Measurements from ENCODE around the gene LAPTM4A. TPM values are rescaled to one million over a fixed set of nuclear protein-coding genes. Genes with fewer than 3 reads are reported as not detected.
A peak's percentile ranks its signal among the peaks of the same experiment; 100 is the strongest.

Gene LAPTM4A
- total and polyA plus RNA-seq, 10 of the 15 experiments (the other 5 are each of a cell fraction or from before 2014, with no cell fraction given): 17.8 to 107 (median 45.8) TPM

DNA sequence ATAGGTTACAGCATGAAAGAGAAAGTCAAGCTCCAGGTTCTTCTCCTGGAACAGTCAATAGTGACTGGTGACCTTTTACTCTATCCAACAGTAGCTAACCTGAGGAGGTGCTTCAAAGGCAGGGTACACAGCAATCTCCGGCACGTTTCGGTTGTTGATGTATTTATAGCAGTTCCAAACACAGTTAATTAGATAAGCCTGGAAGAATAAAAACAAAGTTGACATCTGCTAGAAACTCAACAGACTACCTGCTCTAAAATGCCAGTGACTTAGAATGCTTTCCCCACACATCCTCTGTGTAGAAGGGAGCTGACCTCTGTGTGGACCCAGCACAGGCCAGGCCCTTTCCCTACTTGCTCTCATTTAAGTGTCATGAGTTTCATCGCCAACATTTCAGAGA, 17.2 kb downstream of the LAPTM4A start:
- WGBS (ENCODE audit: insufficient coverage, insufficient replicate concordance, low lambda C conversion rate, missing lambda C conversion rate): 96% methylated on average over 4 of the region's 4 CpGs
- no peak for FAIRE-seq
- CTCF ChIA-PET: interaction anchor here (1.5 kb wide), 1 partner anchor 9 kb away, joined by 5 read pairs; no protein-coding TSS in a partner anchor

More for the DNA sequence above, 17.2 kb downstream of the LAPTM4A start:
- Histone ChIP-seq H2AFZ (ENCODE audit: control insufficient read depth, low read depth, low read length) (no peak overlapping the region), H3K27ac (ENCODE audit: control insufficient read depth, insufficient read depth) (no peak overlapping the region), H3K36me3 (ENCODE audit: control insufficient read depth in 2 of 2, insufficient read depth in 2 of 2, low read length in 1 of 2) (peaks cover 15 to 28% of the 10 kb centered on the region in 2 experiments), H3K9me3 (replicated peaks; ENCODE audit: control insufficient read depth, insufficient read depth, low read length) (no peaks in the 10 kb centered on the region; the same call in 2 of the 3 replicates), H3K27me3 (replicated peaks in 1 of 2; ENCODE audit: control insufficient read depth in 2 of 2, insufficient read depth in 2 of 2, low read length in 1 of 2) (no peaks in the 10 kb centered on the region), H3K79me2 (ENCODE audit: control insufficient read depth, insufficient read depth, low read length) (no peaks in the 10 kb centered on the region; the same call in 1 of the 2 replicates), H3K4me2 (ENCODE audit: control insufficient read depth, insufficient read depth) (no peak overlapping the region), H3K4me1 (ENCODE audit: control insufficient read depth, insufficient read depth, low read length) (peaks cover 3% of the 10 kb centered on the region; the same call in 1 of the 2 replicates), H3K4me3 (no peak overlapping the region), H4K20me1 (ENCODE audit: control insufficient read depth, insufficient read depth) (no peaks in the 10 kb centered on the region), H3K9ac (ENCODE audit: control insufficient read depth, insufficient read depth, low read length) (no peak overlapping the region)
- ChIA-PET SMC1A (ENCODE audit: uncharacterized antibody, unreplicated experiment) (interaction anchor here (1.2 to 2.0 kb wide), 3 partner anchors 10 to 17 kb away, joined by 5 to 9 read pairs (median 7); partner anchors contain the start of gene LAPTM4A), RAD21 (ENCODE audit: unreplicated experiment) (interaction anchor here (3.0 kb wide), 1 partner anchor 15 kb away, joined by 12 read pairs; no protein-coding TSS in a partner anchor), POLR2A (interaction anchor here (1.4 kb wide), 2 partner anchors 10 to 17 kb away, joined by 3 to 4 read pairs; partner anchors contain the start of gene LAPTM4A)
- in situ Hi-C loops (cut with MboI): no loop called here
- no peak for TF ChIP-seq BCL11A (IDR thresholded peaks at IDR 0.05; ENCODE audit: low read depth, low read length)
- TF ChIP-seq ZZZ3 (IDR thresholded peaks at IDR 0.05; ENCODE audit: control insufficient read depth, insufficient read length, low read depth): no peak
- TF ChIP-seq, protein P1, sequence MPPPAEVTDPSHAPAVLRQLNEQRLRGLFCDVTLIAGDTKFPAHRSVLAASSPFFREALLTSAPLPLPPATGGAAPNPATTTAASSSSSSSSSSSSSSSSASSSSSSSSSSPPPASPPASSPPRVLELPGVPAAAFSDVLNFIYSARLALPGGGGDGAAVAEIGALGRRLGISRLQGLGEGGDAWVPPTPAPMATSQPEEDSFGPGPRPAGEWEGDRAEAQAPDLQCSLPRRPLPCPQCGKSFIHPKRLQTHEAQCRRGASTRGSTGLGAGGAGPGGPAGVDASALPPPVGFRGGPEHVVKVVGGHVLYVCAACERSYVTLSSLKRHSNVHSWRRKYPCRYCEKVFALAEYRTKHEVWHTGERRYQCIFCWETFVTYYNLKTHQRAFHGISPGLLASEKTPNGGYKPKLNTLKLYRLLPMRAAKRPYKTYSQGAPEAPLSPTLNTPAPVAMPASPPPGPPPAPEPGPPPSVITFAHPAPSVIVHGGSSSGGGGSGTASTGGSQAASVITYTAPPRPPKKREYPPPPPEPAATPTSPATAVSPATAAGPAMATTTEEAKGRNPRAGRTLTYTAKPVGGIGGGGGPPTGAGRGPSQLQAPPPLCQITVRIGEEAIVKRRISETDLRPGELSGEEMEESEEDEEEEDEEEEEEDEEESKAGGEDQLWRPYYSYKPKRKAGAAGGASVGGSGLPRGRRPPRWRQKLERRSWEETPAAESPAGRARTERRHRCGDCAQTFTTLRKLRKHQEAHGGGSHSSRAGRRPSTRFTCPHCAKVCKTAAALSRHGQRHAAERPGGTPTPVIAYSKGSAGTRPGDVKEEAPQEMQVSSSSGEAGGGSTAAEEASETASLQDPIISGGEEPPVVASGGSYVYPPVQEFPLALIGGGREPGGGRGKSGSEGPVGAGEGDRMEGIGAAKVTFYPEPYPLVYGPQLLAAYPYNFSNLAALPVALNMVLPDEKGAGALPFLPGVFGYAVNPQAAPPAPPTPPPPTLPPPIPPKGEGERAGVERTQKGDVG (CRISPR knock-in tag; IDR thresholded peaks at IDR 0.05): no peak
- no peak for TF ChIP-seq CBX5 (IDR thresholded peaks at IDR 0.05; ENCODE audit: low read depth)
- TF ChIP-seq, protein P2, sequence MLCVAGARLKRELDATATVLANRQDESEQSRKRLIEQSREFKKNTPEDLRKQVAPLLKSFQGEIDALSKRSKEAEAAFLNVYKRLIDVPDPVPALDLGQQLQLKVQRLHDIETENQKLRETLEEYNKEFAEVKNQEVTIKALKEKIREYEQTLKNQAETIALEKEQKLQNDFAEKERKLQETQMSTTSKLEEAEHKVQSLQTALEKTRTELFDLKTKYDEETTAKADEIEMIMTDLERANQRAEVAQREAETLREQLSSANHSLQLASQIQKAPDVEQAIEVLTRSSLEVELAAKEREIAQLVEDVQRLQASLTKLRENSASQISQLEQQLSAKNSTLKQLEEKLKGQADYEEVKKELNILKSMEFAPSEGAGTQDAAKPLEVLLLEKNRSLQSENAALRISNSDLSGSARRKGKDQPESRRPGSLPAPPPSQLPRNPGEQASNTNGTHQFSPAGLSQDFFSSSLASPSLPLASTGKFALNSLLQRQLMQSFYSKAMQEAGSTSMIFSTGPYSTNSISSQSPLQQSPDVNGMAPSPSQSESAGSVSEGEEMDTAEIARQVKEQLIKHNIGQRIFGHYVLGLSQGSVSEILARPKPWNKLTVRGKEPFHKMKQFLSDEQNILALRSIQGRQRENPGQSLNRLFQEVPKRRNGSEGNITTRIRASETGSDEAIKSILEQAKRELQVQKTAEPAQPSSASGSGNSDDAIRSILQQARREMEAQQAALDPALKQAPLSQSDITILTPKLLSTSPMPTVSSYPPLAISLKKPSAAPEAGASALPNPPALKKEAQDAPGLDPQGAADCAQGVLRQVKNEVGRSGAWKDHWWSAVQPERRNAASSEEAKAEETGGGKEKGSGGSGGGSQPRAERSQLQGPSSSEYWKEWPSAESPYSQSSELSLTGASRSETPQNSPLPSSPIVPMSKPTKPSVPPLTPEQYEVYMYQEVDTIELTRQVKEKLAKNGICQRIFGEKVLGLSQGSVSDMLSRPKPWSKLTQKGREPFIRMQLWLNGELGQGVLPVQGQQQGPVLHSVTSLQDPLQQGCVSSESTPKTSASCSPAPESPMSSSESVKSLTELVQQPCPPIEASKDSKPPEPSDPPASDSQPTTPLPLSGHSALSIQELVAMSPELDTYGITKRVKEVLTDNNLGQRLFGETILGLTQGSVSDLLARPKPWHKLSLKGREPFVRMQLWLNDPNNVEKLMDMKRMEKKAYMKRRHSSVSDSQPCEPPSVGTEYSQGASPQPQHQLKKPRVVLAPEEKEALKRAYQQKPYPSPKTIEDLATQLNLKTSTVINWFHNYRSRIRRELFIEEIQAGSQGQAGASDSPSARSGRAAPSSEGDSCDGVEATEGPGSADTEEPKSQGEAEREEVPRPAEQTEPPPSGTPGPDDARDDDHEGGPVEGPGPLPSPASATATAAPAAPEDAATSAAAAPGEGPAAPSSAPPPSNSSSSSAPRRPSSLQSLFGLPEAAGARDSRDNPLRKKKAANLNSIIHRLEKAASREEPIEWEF (IDR thresholded peaks at IDR 0.05; ENCODE audit: insufficient replicate concordance, low read depth, low read length): no peak
- no peak for TF ChIP-seq ZSCAN29 (IDR thresholded peaks at IDR 0.05)
- TF ChIP-seq CREM (IDR thresholded peaks at IDR 0.05; ENCODE audit: low read depth): no peak
- DNase-seq (ENCODE audit: low read depth, low spot score) (no peak), ATAC-seq (no peak)
- intact Hi-C loops (cut with micrococcal nuclease; ENCODE audit: unreplicated experiment): no loop called here
- TSS peak; percentile 1 for BruUV-seq (replicated peaks)
